ENCODE measurements around the gene NFKBIB.
"Not testable (repeated sequence)": the region's sequence is repeated elsewhere in the genome, so short reads cannot be mapped to it uniquely, and the experiment has no call there.

- TF ChIP-seq CTCF (IDR thresholded peaks at IDR 0.05; ENCODE audit: borderline replicate concordance, extremely low read depth, low read length, poor library complexity, severe bottlenecking); EZH2 (IDR thresholded peaks at IDR 0.05; ENCODE audit: borderline replicate concordance, low read depth, low read length, severe bottlenecking): not testable (repeated sequence)
Observed at GRCh38 chr19:38854961-38855360, 44.8 kb upstream of the NFKBIB start.
